GM12878 (cell line): ENCODE data around the gene RUNDC1. TPM values are rescaled to one million over a fixed set of nuclear protein-coding genes. Genes with fewer than 3 reads are reported as not detected.
A peak's percentile ranks its signal among the peaks of the same experiment; 100 is the strongest.

ENCODE experiments used
- ASH2L ChIP-seq: fragments of 300-600, 200-600 bp; sonication (generic); IDR thresholded peaks from 2 replicates; pipeline ENCODE4 v1.6.1; 2017; ENCODE audit warnings: low read depth, mild to moderate bottlenecking, borderline replicate concordance
- ATF7 ChIP-seq: fragments of 450-650 bp; IDR thresholded peaks from 2 replicates; pipeline ENCODE4 v1.6.1; 2016; ENCODE audit warnings: low read depth, mild to moderate bottlenecking
- BCL11A ChIP-seq: IDR thresholded peaks from 2 replicates; pipeline ENCODE4 v1.6.1; 2011; ENCODE audit warnings: low read depth, low read length
- E2F8 ChIP-seq: fragments of 450-650 bp; IDR thresholded peaks from 2 replicates; pipeline ENCODE4 v1.6.1; 2018; ENCODE audit warnings: mild to moderate bottlenecking, low read depth, moderate library complexity; ENCODE audit not compliant: partially characterized antibody
- ETV6 ChIP-seq, 2 experiments: fragments of 450-650 bp in 1 of 2; IDR thresholded peaks in 1 of 2; conservative IDR thresholded peaks in 1 of 2; 2 replicates each; pipeline ENCODE4 v1.6.1; 2014; ENCODE audit warnings: antibody characterized with exemption in 1 of 2, borderline replicate concordance in 1 of 2, low read depth in 1 of 2, mild to moderate bottlenecking in 1 of 2, moderate library complexity in 1 of 2
- FOXM1 ChIP-seq: IDR thresholded peaks from 2 replicates; pipeline ENCODE4 v1.6.1; 2012; ENCODE audit warnings: low read depth, mild to moderate bottlenecking, inconsistent platforms, low read length, moderate library complexity
- HDAC2 ChIP-seq: fragments of 200-600 bp; sonication (generic); IDR thresholded peaks from 2 replicates; pipeline ENCODE4 v1.6.1; 2017
- NBN ChIP-seq: fragments of 450-650 bp; IDR thresholded peaks from 2 replicates; pipeline ENCODE4 v1.6.1; 2016
- NR2C2 ChIP-seq: IDR thresholded peaks from 2 replicates; pipeline ENCODE4 v1.6.1; 2011; ENCODE audit warnings: borderline replicate concordance, low read depth; ENCODE audit not compliant: control insufficient read depth, insufficient read length
- PAX8 ChIP-seq: fragments of 450-650 bp; IDR thresholded peaks from 2 replicates; pipeline ENCODE4 v1.6.1; 2017; ENCODE audit warnings: mild to moderate bottlenecking, moderate library complexity
- POLR2AphosphoS5 ChIP-seq: IDR thresholded peaks from 2 replicates; pipeline ENCODE4 v1.6.1; 2011; ENCODE audit warnings: mild to moderate bottlenecking, low read length, inconsistent platforms
- RAD51 ChIP-seq: fragments of 450-650 bp; IDR thresholded peaks from 2 replicates; pipeline ENCODE4 v1.6.1; 2016; ENCODE audit warnings: moderate library complexity, mild to moderate bottlenecking, inconsistent platforms
- RELB ChIP-seq: fragments of 450-650 bp; IDR thresholded peaks from 2 replicates; pipeline ENCODE4 v1.6.1; 2017; ENCODE audit warnings: low read depth, mild to moderate bottlenecking, moderate library complexity
- SIX5 ChIP-seq: IDR thresholded peaks from 2 replicates; pipeline ENCODE4 v1.6.1; 2011; ENCODE audit warnings: mild to moderate bottlenecking, low read depth, low read length, moderate library complexity; ENCODE audit not compliant: severe bottlenecking
- SRF ChIP-seq, 2 experiments: IDR thresholded peaks; 2 replicates each; pipeline ENCODE4 v1.6.1; 2011; ENCODE audit warnings: low read depth in 2 of 2, low read length in 2 of 2, mild to moderate bottlenecking in 1 of 2, moderate library complexity in 1 of 2
- SUPT20H ChIP-seq: IDR thresholded peaks from 2 replicates; pipeline ENCODE4 v1.6.1; 2011; ENCODE audit warnings: low read depth, mild to moderate bottlenecking, low read length, moderate library complexity, borderline replicate concordance; ENCODE audit not compliant: control insufficient read depth
- TCF12 ChIP-seq: IDR thresholded peaks from 2 replicates; pipeline ENCODE4 v1.6.1; 2011; ENCODE audit warnings: low read depth, mild to moderate bottlenecking, low read length
- USF2 ChIP-seq: IDR thresholded peaks from 2 replicates; pipeline ENCODE4 v1.6.1; 2011; ENCODE audit warnings: low read depth, low read length, improper control_type of control experiment, borderline replicate concordance
- ZBTB11 ChIP-seq: fragments of 450-650 bp; formaldehyde crosslinking; IDR thresholded peaks from 2 replicates; pipeline ENCODE4 v1.5.0; 2022; ENCODE audit warnings: mild to moderate bottlenecking, missing genetic modification characterization
- ZZZ3 ChIP-seq: IDR thresholded peaks from 2 replicates; pipeline ENCODE4 v1.6.1; 2011; ENCODE audit warnings: low read depth; ENCODE audit not compliant: control insufficient read depth, insufficient read length
- polyA plus RNA-seq, 11 experiments: library from polyadenylated mRNA; depleted of rRNA in 4 of 11; unstranded in 6 of 11; stranded (reverse) in 5 of 11; fragments of >200 nt; fragmentation: Nextera tagmentation in 4 of 11; fragmentation: Illumina TruSeq in 1 of 11; extraction: Ambion mirVana in 4 of 11; extraction: Trizol in 1 of 11; gene quantifications; 1 replicate in 1 of 11; 2 replicates in 10 of 11; pipeline versions ENCODE4 v1.2.1 to v1.2.3, GENCODE V29; 2011 to 2016; ENCODE audit warnings: inconsistent platforms in 2 of 11, missing spikeins in 2 of 11, low read depth in 1 of 11
- total RNA-seq, 4 experiments: library from RNA; depleted of rRNA in 3 of 4; stranded (reverse); fragments of >200 nt in 3 of 4; fragmentation: Illumina TruSeq in 1 of 4; extraction: Trizol in 1 of 4; gene quantifications; 2 replicates each; pipeline versions ENCODE4 v1.2.1 to v1.2.3, GENCODE V29; 2013 to 2021

Gene RUNDC1
- total and polyA plus RNA-seq, 10 of the 15 experiments (the other 5 are each of a cell fraction or from before 2014, with no cell fraction given) = 2.9 to 15.6 (median 8.2) TPM

- TF ChIP-seq RELB (0 out of 2 replicates have a peak, but pooled peaks have one; percentile 39), POLR2AphosphoS5 (no peak), ZZZ3 (no peak), HDAC2 (no peak), USF2 (no peak), ASH2L (0 out of 2 replicates have a peak, but pooled peaks have one; percentile 79), SUPT20H (no peak), SIX5 (no peak), NR2C2 (no peak), BCL11A (no peak), TCF12 (no peak), ETV6 (conservative IDR thresholded peaks at IDR 0.05 in 1 of 2, IDR thresholded peaks at IDR 0.05 in 1 of 2; ENCODE audit: borderline replicate concordance in 1 of 2, low read depth in 1 of 2) (no peak), FOXM1 (no peak), PAX8 (no peak), SRF (IDR thresholded peaks at IDR 0.05; ENCODE audit: low read depth in 2 of 2, low read length in 2 of 2) (no peak), RAD51 (no peak), NBN (no peak), E2F8 (no peak), ZBTB11 (CRISPR knock-in tag) (no peak), ATF7 (no peak)
These were observed 41.6 kb downstream of the RUNDC1 start, which contains the start of gene VAT1 (continued) for GRCh38 chr17:43021741-43022512.
